MM.1S (cell line): ENCODE results near the gene HORMAD1.

Source experiments
- CTCF ChIP-seq: fragments of 300-600 bp; sonication (generic); IDR thresholded peaks from 2 replicates; pipeline ENCODE4 v1.5.1; 2016; ENCODE audit warnings: antibody characterized with exemption, low read length, mixed read lengths
- EZH2 ChIP-seq: fragments of 300-600 bp; sonication (generic); optimal IDR thresholded peaks from 2 replicates; pipeline ENCODE3; 2017; ENCODE audit warnings: low read depth, mild to moderate bottlenecking, antibody characterized with exemption, low read length, mixed read lengths
- EZH2phosphoT487 ChIP-seq: fragments of 300-600 bp; sonication (generic); IDR thresholded peaks from 2 replicates; pipeline ENCODE4 v1.6.1; 2018; ENCODE audit warnings: antibody characterized with exemption, low read length

- no peak for TF ChIP-seq CTCF
- no peak for TF ChIP-seq EZH2phosphoT487
- no peak for TF ChIP-seq EZH2
Measured at GRCh38 chr1:150696162-150696561, 24.5 kb downstream of the HORMAD1 start.
